ENCODE measurements around the gene TACR3.
"Not testable (repeated sequence)": the region's sequence is repeated elsewhere in the genome, so short reads cannot be mapped to it uniquely, and the experiment has no call there.

Gene TACR3, protein sequence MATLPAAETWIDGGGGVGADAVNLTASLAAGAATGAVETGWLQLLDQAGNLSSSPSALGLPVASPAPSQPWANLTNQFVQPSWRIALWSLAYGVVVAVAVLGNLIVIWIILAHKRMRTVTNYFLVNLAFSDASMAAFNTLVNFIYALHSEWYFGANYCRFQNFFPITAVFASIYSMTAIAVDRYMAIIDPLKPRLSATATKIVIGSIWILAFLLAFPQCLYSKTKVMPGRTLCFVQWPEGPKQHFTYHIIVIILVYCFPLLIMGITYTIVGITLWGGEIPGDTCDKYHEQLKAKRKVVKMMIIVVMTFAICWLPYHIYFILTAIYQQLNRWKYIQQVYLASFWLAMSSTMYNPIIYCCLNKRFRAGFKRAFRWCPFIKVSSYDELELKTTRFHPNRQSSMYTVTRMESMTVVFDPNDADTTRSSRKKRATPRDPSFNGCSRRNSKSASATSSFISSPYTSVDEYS

DNA sequence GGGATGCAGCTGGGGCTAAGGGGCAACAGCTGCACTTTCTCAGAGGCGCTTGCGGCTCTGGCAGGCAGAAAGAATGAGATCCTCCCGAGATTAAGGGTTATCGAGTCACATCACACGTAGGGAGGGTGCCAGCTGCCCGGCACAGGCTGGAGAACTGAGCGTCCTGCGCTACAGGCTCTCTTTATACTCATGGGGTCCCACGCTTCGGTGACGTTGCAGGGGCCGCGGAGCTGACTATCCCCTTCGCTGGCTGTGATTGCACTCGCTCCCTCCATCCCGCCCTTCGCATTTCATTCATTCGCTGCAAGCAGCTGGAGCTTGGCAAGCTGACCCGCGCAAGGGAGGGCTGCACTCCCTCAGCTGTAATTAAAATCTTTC, at the start of gene TACR3:
Gene TACR3, minus strand, starts transcription at position 156 of the 378 bp plus-strand sequence. CDS start 310 bp downstream, outside the sequence.
- DNase-seq (ENCODE audit: low spot score), result no peak

DNA sequence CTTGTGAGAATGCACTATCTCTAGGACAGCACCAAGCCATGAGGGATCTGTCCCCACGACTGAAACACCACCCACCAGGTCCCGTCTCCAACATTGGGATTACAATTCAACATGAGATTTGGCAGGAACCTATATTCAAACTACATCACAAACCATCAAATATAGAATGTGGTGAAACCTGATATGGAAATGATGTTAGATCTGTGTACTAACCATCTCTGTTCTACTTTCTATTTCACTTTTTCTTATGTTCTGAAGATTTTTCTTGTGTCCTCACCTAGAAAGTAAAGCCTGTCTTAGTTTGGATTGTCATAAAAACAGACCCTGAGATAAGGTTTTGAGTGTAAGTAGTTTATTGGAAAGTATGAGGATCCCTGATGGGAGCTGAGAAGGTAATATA, 37.8 kb upstream of the TACR3 start:
- DNase-seq (ENCODE audit: low spot score), result no peak

DNA sequence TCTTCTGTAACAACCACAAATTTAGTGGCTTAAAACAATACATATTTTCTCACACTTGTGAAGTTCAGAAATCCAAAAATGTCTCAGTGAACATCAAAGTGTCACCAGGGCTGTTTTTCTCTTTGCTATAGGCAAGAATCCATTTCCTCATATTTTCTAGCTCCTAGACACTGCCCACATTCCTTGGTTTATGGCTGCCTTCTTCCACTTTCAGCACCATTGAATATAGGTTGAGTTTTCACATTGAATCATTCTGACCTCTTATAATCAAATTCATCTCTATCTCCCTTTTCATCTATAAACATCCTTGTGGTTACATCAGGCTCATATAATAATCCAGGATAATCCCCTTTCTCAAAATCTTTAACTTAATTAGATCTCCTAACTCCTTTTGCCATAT, 37.0 kb upstream of the TACR3 start:
- DNase-seq (ENCODE audit: low spot score), result no peak

DNA sequence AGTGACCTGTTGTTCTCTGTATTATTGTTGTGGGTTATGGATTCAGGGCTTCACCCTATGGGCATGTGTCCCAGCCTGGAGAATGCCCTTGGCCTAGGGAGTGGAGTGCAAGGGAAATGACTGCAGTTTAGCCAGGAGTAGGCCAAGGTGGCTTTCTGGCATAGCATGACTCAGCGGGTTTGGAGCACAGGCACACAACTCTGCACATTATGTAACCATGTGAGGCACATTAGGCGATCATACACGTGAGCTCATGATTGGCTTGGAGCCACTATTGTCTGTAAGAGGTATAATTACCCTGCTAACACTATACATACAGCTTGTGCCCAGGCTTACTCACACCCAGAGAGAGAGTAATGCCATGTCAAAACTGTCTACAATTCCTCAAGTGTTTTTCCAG, 35.1 kb upstream of the TACR3 start:
- no peak for DNase-seq (ENCODE audit: low spot score)

DNA sequence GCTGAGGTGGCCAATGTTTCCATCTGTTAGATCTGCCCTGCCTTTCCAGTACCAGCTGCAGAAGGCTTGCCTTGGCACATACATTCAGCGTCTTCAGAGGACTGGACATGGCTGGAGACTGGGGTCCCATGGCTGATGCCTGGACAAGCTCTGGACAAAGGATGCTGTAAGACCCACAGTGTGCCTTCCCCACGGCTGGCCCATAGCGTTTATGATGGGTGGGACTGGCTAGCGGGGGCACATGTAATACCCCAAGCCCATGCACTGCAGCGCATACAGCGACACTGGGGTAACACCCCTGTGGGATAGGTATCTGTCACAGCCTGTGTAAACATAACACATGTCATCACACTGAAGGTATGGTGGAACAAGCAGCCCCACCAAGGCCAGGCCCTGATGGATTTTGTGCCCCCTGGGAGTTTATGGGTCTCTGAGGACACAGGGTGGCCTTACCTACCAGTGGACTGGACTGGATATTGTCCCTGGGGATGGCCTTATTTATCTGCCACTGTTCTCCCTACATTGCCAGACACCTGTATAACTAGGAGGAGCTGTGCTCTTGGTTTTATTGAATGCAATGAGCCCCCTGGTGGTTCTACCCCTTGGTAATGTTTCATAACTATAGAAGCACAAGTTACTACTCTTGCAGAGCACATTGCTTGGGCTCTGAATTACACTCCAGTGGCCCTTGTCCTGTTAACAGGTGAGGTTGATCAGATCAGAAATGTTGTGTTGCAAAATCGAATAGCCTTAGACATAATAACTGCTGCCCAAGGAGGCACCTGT, 34.3 kb upstream of the TACR3 start:
- no peak for DNase-seq (ENCODE audit: low spot score)

DNA sequence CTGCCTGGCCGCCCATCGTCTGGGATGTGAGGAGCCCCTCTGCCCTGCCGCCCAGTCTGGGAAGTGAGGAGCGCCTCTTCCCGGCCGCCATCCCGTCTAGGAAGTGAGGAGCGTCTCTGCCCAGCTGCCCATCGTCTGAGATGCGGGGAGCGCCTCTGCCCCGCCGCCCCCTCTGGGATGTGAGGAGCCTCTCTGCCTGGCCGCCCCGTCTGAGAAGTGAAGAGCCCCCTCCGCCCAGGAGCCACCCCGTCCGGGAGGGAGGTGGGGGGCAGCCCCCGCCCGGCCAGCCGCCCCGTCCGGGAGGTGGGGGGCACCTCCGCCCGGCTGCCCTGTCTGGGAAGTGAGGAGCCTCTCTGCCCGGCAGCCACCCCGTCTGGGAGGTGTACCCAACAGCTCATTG, 3.4 kb upstream of the TACR3 start:
- not testable (repeated sequence) for DNase-seq (ENCODE audit: low spot score)

DNA sequence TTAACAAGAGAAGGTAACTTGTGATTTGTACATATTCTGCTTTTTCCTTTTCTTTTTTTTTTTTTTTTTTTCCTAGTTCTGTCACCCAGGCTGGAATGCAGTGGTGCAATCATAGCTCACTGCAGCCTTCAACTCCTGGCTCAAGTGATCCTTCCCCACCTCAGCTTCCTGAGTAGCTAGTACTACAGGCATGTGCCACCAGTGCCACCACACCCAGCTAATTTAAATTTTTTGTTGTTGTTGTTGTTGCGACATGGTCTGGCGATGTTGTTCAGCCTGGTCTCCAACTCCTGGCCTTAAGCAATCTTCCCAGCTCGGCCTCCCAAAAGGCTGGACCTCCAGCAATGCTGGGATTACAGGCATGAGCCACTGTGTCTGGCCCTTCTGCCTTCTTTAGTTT, 1.5 kb upstream of the TACR3 start:
- no peak for DNase-seq (ENCODE audit: low spot score)

DNA sequence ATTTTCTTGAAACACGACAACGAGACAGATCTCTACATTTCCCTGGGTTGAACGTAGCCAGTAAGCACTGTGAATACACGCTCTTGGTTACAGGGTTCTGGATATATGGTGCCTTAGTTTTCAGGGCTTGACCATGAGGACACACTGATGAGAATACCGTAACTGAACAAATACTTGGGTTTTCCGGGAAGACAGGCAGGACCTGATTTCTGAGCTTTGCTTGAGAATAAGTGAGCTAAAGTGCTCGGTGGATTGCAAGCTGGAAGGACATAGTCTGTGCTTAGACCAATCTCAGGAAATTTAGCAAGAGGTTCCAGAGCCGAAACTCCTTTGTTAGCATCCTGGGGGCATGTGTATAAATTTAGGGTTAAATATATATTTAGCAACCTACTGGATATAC, 876 bp upstream of the TACR3 start:
- no peak for DNase-seq (ENCODE audit: low spot score)

DNA sequence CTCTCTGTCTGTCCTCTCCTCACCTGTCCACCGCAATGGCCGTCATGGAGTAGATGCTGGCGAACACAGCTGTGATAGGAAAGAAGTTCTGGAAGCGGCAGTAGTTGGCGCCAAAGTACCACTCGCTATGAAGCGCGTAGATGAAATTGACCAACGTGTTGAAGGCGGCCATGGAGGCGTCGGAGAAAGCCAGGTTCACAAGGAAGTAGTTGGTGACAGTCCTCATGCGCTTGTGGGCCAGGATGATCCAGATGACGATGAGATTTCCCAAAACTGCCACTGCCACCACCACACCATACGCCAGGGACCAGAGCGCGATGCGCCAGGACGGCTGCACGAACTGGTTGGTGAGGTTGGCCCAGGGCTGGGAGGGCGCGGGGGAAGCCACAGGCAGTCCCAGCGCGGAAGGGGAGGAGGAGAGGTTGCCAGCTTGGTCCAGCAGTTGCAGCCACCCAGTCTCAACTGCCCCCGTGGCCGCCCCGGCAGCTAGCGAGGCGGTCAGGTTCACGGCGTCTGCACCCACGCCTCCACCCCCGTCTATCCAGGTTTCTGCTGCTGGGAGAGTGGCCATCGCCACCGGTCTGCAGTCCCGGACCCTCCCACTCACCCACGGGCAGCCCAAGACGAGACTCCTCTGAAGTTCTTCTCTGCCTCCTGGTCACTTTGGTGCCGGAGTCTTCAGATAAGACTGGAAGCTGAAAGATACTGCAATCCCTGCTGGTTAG, 518 bp downstream of the TACR3 start:
- DNase-seq (ENCODE audit: low spot score), result no peak

DNA sequence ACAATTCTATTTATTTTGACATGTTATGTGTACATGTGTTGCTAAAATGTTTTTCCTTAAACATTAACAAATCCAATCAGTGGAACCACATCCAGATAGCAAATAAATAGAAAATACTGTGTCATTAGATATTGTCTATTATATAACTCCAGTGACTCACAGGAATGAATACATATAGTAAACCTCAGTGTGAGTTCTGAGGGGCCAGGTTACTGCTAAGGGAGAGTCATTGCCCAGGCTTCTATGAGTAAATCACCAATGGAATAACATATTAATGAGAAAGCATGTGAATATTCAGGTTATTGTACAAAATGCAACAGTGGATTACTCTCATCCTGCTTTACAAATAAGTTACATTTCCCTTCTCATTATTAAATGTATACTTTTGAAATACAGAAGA, 27.2 kb downstream of the TACR3 start:
- no peak for DNase-seq (ENCODE audit: low spot score)

DNA sequence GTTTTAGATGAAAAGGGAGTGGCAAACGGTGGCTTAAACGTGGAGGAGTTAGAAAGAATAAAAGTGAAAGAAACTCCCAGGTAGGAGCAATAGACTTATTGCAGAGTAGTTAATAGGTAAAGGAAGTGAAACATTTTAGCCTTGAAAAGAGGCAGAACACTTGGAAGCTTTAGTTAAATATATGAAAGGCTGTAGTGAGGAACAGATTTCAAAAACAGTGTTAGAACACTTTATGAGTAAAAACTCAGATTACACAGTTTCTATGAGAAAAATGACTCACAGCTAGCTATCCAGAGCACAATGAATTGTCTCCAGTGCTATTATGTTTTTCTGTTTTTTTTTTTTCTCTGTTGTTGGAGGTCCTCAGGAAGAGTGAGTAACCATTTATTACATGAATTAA, 45.8 kb downstream of the TACR3 start:
- DNase-seq (ENCODE audit: low spot score), result no peak

DNA sequence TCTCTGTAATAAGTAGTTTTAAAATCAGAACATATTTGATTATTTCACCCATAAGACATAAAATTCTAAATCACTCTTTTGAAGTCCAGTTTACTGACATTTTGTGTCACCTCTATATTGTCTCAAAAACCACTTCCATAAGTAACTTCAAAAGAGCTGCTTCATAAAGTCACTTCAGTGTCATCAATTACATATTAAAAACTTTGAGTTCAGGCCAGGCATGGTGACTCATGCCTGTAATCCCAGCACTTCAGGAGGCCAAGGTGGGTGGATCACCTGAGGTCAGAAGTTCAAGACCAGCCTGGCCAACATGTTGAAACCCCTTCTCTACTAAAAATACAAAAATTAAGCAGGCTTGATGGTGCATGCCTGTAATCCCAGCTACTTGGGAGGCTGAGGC, 53.0 kb downstream of the TACR3 start:
- DNase-seq (ENCODE audit: low spot score), result not testable (repeated sequence)

DNA sequence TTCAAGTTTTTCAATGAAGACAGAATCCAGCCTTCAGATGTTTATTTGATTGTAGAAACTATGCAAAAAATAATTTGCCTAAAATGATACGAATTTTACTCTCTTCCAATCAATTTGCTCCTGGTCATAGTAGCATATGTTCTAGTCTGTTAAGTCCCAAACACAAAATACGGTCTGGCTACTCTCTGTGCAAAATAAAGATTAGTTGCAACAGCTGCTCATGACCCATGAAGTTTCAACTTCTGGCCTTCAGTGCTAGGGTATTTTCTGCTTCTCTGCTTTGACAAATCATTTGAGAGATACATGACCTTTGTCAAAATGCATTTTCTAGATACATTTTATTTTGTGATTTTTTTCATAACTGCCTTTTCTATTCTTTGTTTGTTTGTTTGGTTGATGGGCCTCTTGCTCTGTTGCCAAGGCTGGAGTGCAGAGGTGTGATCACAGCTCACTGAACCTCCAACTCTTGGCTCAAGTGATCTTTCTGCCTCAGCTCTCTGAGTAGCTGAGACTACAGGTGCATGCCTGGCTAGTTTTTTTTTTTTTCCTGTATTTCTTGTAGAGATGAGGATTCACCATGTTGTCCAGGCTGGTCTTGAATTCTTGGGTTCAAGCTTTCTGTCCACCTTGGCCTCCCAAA, 55.2 kb downstream of the TACR3 start:
- no peak for DNase-seq (ENCODE audit: low spot score)

DNA sequence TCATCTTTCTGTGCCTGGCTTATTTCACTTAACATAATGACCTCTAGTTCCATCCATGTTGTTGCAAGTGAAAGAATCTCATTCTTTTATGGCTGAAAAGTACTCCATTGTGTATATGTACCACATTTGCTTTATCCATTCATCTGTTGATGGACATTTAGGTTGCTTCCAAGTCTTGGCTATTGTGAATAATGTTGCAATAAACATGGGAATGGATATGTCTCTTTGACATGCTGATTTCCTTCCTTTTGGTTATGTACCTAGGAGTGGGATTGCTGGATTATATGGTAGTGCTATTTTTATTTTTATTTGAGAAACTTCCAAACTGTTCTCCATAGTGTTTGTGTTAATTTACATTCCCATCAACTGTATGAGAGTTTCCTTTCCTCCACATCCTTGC, 71.2 kb downstream of the TACR3 start:
- no peak for DNase-seq (ENCODE audit: low spot score)

DNA sequence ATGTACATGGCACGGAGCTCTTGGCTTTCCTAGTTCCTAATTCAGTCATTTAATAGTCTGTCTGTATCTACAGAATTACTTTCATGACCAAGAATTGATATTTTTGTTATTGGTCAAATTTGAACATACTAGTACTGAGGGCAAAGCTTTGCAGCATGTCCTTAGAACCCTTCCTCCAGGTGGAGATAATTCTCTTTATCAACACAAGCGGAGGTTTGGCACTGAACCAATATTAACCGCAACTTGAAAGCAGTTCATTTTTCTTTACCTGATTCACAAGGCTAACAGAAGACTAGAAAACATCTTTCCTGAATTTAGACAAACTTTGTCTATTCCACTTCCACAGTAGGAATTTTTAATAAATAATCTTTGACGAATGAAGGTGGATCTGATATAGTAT, 73.8 kb downstream of the TACR3 start:
- no peak for DNase-seq (ENCODE audit: low spot score)

DNA sequence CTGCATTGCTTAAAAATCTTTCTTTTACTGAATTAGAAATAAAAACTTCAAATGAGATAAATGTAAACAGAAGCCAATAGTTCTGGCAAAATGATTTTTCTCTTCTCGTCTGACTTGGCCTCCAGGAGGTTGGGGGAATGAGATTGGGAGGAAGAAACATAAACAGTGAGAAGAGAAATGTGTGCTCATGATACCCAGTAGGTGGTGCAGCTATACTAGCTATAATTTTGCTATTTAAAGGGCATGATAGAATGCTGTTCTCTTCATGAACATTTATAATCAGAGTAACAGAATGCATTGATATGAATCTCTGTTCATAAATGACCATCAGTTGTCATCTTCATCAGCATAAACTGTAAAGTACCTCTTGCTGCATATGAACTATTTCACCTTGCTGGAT, 85.5 kb downstream of the TACR3 start:
- DNase-seq (ENCODE audit: low spot score), result no peak

DNA sequence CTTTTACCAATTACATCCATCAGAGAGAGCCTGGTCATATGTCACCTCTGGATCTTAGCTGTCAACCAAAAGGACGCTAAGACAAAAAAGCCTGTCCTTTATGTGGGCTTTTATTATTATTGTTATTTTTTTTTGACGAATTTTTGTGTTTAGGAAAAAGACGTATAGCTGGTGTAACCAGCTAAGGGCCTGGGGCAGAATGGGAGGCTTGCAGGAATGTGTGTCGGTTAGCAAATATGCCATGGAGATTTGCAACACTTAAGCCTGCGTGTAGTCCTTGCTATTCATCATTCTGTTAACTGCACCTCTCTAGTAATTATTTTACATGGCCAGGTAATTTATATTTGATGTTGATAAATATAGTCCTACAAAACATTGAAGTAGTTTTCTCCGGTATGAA, 93.5 kb downstream of the TACR3 start:
- DNase-seq (ENCODE audit: low spot score), result no peak

DNA sequence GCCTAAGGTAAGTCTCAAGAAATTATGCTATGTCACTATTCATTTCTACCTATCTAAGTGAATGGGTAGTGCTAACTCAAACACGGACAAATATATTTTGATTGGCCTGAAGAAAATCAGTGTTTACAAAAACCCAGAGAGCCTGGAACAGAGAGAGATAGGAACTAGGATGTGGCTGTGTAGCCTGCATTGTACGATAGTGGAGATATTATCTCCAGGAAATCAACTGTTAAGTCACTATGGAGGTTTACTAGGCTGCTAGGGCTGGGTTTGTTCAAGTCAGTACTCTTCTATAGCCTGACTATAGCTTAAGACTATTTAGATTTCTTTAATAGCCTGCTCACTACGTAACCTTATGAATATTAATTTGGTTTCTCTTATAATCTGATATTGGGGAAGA, 127.9 kb downstream of the TACR3 start:
- DNase-seq (ENCODE audit: low spot score), result no peak

DNA sequence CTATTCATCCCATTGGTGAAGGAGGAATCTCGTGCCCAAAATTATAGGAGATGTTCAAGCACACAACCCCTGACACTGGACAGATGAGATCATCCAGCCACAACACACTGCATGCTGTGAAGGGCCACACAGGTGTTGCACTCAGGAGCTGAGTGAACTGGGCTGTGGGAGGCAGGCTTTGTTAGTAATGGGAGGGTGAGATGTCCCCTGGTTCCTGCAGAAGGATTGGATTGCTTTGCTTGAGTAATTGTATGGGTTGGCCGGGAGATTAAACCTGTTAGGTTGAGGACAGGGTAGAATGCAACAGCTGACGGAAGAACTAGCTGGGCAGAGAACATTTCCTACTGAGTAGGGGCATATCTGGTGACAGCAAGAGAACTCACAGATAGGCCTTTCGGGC, 152.2 kb downstream of the TACR3 start:
- DNase-seq (ENCODE audit: low spot score), result no peak

DNA sequence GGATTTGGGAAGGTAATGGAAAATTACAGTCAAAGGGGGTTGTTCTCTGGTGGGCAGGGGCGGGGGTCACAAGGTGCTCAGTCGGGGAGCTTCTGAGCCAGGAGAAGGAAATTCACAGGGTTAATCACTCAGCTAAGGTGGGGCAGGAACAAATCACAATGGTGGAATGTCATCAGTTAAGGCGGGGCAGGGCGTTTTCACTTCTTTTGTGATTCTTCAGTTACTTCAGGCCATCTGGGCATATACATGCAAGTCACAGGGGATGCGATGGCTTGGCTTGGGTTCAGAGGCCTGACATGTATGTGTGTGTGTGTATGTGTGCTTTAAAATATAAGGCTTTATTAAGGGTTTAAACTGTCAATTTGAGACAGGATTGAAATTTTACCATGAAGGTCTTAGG, 160.6 kb downstream of the TACR3 start:
- not testable (repeated sequence) for DNase-seq (ENCODE audit: low spot score)

Data from germinal center (tissue), 1 donor.